Stimulated activated naive CD8-positive, alpha-beta T cell treated with anti-CD3 and anti-CD28 coated beads, Interleukin-15, Interleukin-2, amounts not matched to agents 100 ng/mL and 50 ng/mL, for 24 hours (primary cell): ENCODE data around the gene SLC4A1.

Source experiments
- H3K27ac Mint-ChIP-seq: one replicate; pipeline ENCODE4 v1.8.0; 2021; ENCODE audit warnings: mild to moderate bottlenecking, mixed read lengths
- H3K27me3 Mint-ChIP-seq: one replicate; pipeline ENCODE4 v1.8.0; 2021; ENCODE audit warnings: mixed read lengths
- H3K36me3 Mint-ChIP-seq: one replicate; pipeline ENCODE4 v1.8.0; 2021; ENCODE audit warnings: low read depth, mixed read lengths
- H3K4me1 Mint-ChIP-seq: one replicate; pipeline ENCODE4 v1.8.0; 2021; ENCODE audit warnings: low read depth, mixed read lengths
- H3K4me3 Mint-ChIP-seq: one replicate; pipeline ENCODE4 v1.8.0; 2021; ENCODE audit warnings: mild to moderate bottlenecking, mixed read lengths
- H3K9me3 Mint-ChIP-seq: one replicate; pipeline ENCODE4 v1.8.0; 2021; ENCODE audit warnings: mixed read lengths

SLC4A1 gene

GRCh38 chr17:44212507-44213402 lies 55.2 kb downstream of the SLC4A1 start:
- H3K27ac Mint-ChIP-seq, result peak overlapping the region; percentile 32
- no peaks in the 10 kb centered on the region for H3K9me3 Mint-ChIP-seq
- no peaks in the 10 kb centered on the region for H3K27me3 Mint-ChIP-seq
- peaks cover 83% of the 10 kb centered on the region for H3K4me1 Mint-ChIP-seq
- H3K4me3 Mint-ChIP-seq, result peak overlapping the region; percentile 39
- H3K36me3 Mint-ChIP-seq, result peaks cover 83% of the 10 kb centered on the region

DNA sequence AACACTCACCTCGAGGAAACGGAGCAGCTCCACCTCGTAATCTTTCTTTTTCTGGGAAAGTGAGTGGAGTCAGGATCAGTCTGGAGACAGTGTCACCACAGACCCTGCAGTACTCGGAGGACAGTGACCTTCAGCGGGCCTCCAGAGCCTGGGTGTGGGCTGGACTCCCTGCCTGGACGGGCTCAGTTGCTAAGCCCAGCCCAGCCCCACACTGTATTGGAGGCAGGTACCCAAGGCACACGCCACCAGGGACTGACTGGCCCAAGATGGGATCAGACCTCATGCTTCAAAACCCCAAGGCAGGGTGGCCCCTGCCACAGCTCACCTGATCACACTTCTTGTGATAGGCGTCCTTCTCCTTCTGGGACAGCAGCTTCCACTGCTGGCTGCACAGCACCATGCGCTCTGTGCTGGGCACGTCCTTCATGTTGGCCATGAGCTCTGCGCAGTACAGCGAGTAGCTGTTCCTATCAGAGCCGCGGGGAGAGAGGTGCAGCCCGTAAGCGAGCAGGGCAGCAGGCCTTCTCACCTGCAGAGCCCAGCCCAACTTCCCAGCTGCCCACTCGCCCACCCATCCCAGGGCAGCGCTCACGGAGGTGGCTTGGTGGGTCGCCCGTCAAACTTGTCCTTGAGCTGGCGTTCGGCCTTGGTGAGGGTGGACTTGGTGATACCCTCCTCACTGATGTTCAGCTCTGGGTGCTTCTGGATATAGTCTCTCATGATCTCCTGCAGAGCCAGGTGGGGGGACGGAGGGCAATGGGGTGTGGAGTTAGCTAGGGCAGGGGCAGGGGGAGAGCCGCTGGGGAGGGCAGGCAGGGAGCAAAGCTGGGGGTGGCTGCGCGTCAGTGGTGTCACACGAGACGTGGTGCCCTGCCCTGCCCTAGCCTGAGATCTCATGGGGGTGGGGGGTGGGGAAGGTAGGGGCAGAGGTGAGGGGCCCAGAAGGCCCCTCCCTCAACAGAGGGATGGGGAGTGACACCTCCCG lies 56.4 kb downstream of the SLC4A1 start:
- peak overlapping the region; percentile 42 for H3K4me3 Mint-ChIP-seq
- H3K36me3 Mint-ChIP-seq, result peaks cover 81% of the 10 kb centered on the region
- no peaks in the 10 kb centered on the region for H3K9me3 Mint-ChIP-seq
- H3K27me3 Mint-ChIP-seq, result no peaks in the 10 kb centered on the region
- H3K27ac Mint-ChIP-seq, result peak overlapping the region; percentile 34
- H3K4me1 Mint-ChIP-seq, result peaks cover 81% of the 10 kb centered on the region

- peak overlapping the region; percentile 84 for H3K4me3 Mint-ChIP-seq
- peaks cover 71% of the 10 kb centered on the region for H3K4me1 Mint-ChIP-seq
- H3K27me3 Mint-ChIP-seq, result no peaks in the 10 kb centered on the region
- peak overlapping the region; percentile 95 for H3K27ac Mint-ChIP-seq
- H3K9me3 Mint-ChIP-seq, result no peaks in the 10 kb centered on the region
- H3K36me3 Mint-ChIP-seq, result peaks cover 75% of the 10 kb centered on the region
Measured at GRCh38 chr17:44210342-44211192, 57.4 kb downstream of the SLC4A1 start.

DNA sequence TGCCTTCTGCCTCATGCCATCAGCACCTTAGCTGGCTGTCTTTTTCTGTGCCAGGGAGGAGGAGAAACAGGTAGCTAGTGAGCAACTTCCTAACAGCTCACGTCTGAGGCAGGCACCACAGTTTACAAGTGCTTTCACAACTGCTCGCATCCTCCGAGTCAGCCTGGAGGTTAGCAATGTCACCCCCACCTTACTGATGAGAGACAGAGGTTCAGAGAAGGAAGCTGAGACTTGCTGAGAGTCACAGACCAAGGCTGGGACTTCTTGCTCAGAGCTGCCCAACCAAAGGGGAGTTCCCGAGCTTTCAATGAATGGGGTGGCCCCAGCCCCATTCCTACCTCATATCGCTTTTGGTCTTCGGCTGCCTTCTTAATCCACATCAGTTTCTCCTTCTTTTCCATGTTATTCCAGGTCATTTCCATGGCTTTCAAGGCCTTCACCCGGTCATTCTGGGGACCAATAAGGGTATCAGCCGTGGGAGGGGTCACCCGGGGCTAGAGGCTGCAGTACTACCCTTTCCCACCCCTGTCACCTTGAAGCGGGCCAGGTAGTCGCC lies 58.1 kb downstream of the SLC4A1 start:
- Mint-ChIP-seq H3K27ac (peak overlapping the region; percentile 95), H3K9me3 (no peaks in the 10 kb centered on the region), H3K36me3 (peaks cover 68% of the 10 kb centered on the region), H3K4me1 (peaks cover 64% of the 10 kb centered on the region), H3K27me3 (no peaks in the 10 kb centered on the region), H3K4me3 (peak overlapping the region; percentile 84)

- peaks cover 58% of the 10 kb centered on the region for H3K4me1 Mint-ChIP-seq
- no peak overlapping the region for H3K27ac Mint-ChIP-seq
- H3K27me3 Mint-ChIP-seq, result no peaks in the 10 kb centered on the region
- H3K36me3 Mint-ChIP-seq, result peaks cover 47% of the 10 kb centered on the region
- H3K9me3 Mint-ChIP-seq, result no peaks in the 10 kb centered on the region
- no peak overlapping the region for H3K4me3 Mint-ChIP-seq
Measured at GRCh38 chr17:44207743-44208142, 60.2 kb downstream of the SLC4A1 start.

DNA sequence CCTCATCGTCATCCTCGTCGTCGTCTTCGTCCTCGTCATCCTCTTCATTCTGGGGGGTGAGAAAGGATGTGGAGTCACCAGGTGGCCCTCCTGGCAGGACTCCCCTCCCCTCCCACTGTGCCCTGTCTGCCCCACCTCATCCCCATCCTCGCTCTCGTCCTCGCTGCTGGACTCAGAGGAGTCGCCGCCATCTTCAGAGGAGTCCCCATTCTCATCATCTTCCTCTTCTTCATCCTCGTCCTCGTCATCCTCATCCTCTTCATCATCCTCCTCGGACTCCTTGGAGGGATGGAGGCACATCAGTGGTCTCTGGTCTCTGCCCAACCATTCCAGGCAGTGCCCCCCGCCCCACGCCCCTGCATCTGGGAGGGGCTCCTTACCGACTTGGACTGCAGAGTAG lies 60.6 kb downstream of the SLC4A1 start:
- peaks cover 45% of the 10 kb centered on the region for H3K36me3 Mint-ChIP-seq
- H3K4me3 Mint-ChIP-seq, result no peak overlapping the region
- no peaks in the 10 kb centered on the region for H3K9me3 Mint-ChIP-seq
- peaks cover 57% of the 10 kb centered on the region for H3K4me1 Mint-ChIP-seq
- H3K27ac Mint-ChIP-seq, result no peak overlapping the region
- no peaks in the 10 kb centered on the region for H3K27me3 Mint-ChIP-seq

DNA sequence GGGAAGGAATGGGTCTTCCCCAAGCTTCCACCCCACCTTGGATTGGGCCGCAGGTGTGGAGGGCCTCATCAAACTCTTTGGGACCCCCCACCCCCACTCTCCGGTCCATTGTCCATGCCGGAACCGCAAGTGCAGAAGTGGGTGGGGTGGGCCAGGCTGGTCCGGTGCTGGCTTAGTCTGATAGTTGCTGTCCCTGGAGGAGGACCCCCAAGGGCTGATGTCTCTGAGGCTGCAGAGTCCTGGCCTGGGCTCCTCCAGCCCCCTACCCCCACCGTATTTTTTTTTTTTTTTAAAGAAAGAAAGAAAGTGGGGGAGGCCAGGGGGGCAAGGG lies 61.1 kb downstream of the SLC4A1 start:
- peaks cover 45% of the 10 kb centered on the region for H3K36me3 Mint-ChIP-seq
- no peak overlapping the region for H3K4me3 Mint-ChIP-seq
- H3K4me1 Mint-ChIP-seq, result peaks cover 53% of the 10 kb centered on the region
- no peaks in the 10 kb centered on the region for H3K9me3 Mint-ChIP-seq
- H3K27me3 Mint-ChIP-seq, result no peaks in the 10 kb centered on the region
- no peak overlapping the region for H3K27ac Mint-ChIP-seq

DNA sequence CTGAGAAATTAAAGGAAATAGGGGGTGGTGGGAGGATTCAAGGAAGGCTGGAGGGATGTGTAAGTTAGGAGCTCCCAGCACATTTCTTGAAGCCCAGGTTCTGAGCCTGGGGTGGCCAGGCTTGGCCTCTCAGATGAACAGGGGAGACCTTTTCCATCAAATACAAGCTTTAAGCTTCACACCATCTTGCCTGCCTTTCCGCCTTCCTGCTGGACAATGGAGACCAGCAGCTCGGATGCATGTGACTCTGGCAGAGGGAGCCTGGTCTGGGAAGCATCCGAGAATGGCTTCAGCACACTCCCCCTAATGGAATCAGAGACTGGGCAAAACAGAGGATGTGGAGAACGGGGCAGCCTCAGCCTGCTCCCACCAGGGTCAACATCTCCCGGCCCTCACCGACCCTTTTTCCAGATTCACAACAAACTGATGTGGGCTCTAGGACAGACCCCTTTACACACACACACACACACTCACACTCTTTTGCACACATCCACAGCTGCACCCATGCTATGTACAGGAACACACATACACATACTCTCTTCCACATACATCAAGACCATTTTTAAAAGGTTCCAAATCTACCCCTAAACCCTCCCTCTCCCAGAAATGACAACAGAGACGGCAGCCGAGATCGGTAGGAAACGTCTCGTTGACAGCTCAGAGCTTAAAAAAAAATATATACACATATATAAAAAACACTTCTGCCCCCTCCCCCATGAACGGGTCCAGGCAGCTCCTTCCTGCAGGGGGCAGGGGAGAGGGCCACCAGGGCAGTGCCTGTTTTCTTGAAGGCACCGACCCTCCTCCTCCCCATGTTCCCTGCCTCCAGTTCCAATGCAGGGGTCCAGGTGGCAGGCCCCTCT lies 61.7 kb downstream of the SLC4A1 start:
- peaks cover 40% of the 10 kb centered on the region for H3K36me3 Mint-ChIP-seq
- no peaks in the 10 kb centered on the region for H3K9me3 Mint-ChIP-seq
- H3K4me1 Mint-ChIP-seq, result peaks cover 48% of the 10 kb centered on the region
- peak overlapping the region; percentile 49 for H3K27ac Mint-ChIP-seq
- no peak overlapping the region for H3K4me3 Mint-ChIP-seq
- H3K27me3 Mint-ChIP-seq, result no peaks in the 10 kb centered on the region

GRCh38 chr17:44204441-44204882 lies 63.5 kb downstream of the SLC4A1 start:
- Mint-ChIP-seq H3K36me3 (peaks cover 27% of the 10 kb centered on the region), H3K9me3 (no peaks in the 10 kb centered on the region), H3K27me3 (no peaks in the 10 kb centered on the region), H3K4me3 (no peak overlapping the region), H3K4me1 (peaks cover 41% of the 10 kb centered on the region), H3K27ac (peak overlapping the region; percentile 14)

- Mint-ChIP-seq H3K27me3 (no peaks in the 10 kb centered on the region), H3K4me1 (peaks cover 35% of the 10 kb centered on the region), H3K9me3 (no peaks in the 10 kb centered on the region), H3K27ac (peak overlapping the region; percentile 50), H3K4me3 (no peak overlapping the region), H3K36me3 (peaks cover 23% of the 10 kb centered on the region)
Measured at GRCh38 chr17:44203731-44204440, 64.0 kb downstream of the SLC4A1 start.

GRCh38 chr17:44202756-44203155 lies 65.2 kb downstream of the SLC4A1 start:
- Mint-ChIP-seq H3K36me3 (peaks cover 16% of the 10 kb centered on the region), H3K4me1 (peaks cover 33% of the 10 kb centered on the region), H3K27me3 (no peaks in the 10 kb centered on the region), H3K9me3 (no peaks in the 10 kb centered on the region), H3K27ac (no peak overlapping the region), H3K4me3 (no peak overlapping the region)

DNA sequence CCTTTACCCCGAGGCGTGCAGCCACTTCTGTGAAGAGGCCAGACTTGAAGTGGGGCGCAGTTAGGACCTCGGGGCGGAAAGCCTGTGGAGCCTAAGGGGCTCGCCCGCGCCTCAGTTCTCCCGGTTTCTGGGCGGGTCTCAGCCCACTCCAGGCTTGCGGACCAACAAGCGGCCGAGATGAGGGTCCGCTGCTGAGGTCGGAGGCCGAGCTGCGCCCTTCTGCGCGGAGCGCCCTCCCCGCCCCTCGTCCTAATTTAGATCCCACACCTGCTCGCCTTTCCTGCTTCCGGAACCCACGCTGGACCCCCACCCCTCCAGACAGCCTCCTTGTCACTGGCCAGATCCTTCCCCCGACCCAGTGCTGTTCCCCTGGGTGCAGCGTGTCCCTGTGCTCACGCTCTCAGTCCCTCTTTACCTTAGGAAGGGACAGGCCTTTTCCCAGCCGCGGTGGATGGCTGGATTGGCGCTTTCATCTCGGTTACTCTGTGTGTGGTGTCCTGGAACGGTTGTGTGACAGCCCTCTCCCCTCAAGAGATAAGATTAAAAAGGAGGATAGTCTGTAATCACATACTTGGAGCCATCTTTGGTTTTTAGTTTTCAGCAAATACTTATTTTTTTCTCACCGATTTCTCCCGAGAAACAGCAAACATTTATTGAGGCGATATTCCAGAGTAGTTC lies 67.3 kb downstream of the SLC4A1 start:
- Mint-ChIP-seq H3K4me1 (peaks cover 39% of the 10 kb centered on the region), H3K9me3 (no peaks in the 10 kb centered on the region), H3K27ac (peak overlapping the region; percentile 95), H3K36me3 (peaks cover 16% of the 10 kb centered on the region), H3K27me3 (no peaks in the 10 kb centered on the region), H3K4me3 (peak overlapping the region; percentile 90)
